Caki2 (cell line): ENCODE measurements around the gene RUNDC3A. TPM values are rescaled to one million over a fixed set of nuclear protein-coding genes. Genes with fewer than 3 reads are reported as not detected.
A peak's percentile ranks its signal among the peaks of the same experiment; 100 is the strongest.
"Not testable (repeated sequence)": the region's sequence is repeated elsewhere in the genome, so short reads cannot be mapped to it uniquely, and the experiment has no call there.

Source experiments
- DNase-seq: peaks from one replicate; pipeline ENCODE4 v3.0.0-alpha.2; 2015; ENCODE audit warnings: low read depth
- in situ Hi-C: cut with HindIII; loops from 2 replicates; pipeline ENCODE4 v1.10.0; 2016; ENCODE audit warnings: low sequenced_read_pairs, low pct_unique_long_range_greater_than_20kb, mixed read lengths
- total RNA-seq: library from RNA; depleted of rRNA; stranded (reverse); fragments of >200 nt; shearing (Covaris generic); gene quantifications from 2 replicates; pipeline ENCODE4 v1.2.3, GENCODE V29; 2014; ENCODE audit warnings: low replicate concordance

RUNDC3A gene
- total RNA-seq, 1 experiment from 2014 or later = 2.2 TPM

DNA sequence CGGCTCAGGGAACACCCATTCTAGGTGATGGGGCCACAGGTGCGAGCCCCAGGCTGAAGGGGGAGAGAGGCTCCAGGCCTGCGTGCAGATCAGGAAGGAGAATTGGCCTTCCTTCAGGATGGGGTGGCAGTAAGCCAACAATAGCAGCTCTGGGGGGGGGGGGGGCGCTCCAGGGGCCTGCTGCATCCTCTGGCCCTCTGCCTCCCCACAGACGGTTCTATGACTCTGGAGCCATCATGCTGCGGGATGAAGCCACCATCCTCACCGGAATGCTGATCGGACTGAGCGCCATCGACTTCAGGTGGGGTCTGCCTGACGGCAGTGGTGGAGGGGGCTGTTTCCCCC lies 6.1 kb downstream of the RUNDC3A start:
- in situ Hi-C loops = no loop called here
- no peak for DNase-seq

DNA sequence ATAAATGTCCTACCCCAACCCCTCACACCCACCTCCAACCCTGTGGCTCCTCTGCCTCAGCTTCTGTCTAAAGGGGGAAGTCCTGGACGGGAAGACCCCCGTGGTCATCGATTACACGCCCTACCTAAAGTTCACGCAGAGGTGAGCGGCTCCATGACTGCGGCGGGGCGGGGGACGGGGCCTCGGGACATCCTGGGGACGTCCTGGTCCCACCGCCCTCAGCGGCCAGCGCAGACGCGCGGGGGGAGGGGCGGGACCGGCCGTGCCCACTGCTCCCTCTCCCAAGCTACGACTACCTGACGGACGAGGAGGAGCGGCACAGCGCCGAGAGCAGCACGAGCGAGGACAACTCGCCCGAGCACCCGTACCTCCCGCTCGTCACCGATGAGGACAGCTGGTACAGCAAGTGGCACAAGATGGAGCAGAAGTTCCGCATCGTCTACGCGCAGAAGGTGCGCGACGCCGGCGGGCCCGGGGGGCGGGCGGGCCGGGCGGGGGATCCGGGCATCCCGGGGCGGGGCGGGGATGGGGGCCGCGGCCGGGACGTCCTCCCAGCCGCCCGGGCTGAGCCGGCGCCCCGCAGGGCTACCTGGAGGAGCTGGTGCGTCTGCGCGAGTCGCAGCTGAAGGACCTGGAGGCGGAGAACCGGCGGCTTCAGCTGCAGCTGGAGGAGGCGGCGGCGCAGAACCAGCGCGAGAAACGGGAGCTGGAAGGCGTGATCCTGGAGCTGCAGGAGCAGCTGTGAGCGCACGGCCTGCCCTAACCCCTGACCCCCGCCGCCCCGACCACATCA lies 6.7 kb downstream of the RUNDC3A start:
- DNase-seq = peak; percentile 50
- in situ Hi-C loops = no loop called here

DNA sequence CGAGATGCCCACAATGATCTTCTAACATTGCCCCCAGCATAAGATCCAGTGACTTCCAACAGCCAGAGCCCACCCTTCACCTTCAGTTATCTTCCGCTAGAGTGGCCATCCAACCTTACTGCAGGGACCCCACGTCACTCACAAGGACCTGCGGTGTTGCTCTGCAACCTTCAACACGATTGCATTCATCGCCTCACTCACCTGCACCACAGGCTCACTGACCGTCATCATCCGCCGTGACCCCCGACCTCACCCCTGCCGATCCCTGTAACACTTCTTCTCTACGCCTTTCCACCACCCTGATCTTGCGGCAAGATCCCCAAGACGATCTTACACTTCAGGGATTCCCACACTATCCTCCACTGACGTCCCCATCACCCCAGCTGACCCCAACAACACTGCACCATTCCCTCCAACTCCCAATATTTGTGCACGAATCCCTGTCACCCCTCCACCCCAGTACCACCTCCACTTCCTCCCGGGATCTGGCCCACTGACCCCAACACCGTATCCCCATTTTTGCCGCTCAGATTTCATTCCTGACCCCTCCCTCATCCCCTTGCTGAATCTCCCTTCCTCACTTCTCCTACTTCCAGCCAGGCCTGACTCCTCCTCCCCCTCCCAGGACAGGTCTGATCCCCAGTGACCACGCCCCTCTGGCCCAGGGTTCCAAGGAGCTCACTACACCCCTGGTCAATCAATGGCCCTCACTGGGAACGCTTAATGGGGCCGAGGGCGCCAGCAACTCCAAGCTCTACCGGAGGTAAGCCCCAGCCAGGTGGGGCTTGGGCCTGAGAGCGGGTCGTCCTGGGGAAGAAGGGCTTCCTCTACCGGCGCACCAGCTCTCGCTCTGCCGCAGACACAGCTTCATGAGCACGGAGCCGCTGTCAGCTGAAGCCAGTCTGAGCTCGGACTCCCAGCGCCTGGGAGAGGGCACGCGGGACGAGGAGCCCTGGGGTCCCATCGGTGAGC lies 7.6 kb downstream of the RUNDC3A start:
- DNase-seq = no peak
- in situ Hi-C loops = no loop called here

DNA sequence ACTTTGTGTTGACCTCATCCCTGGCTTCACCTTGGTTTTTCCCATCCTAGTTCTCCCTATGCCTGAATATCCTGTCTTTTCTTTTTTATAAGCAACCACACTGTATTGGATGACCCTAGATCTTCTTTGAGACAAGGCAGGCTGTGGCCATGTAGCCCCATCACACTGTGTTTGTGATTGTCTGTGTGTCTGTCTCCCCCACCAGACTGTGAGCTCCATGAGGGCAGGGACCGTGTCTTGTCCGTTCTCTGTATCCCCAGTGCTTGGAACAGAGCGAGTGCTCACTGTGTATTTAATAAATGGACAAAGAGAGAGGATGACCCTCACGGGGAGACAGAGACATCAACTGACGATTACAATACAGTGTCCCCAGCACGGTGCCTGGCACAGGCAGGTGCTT lies 9.1 kb downstream of the RUNDC3A start:
- DNase-seq = no peak
- in situ Hi-C loops = no loop called here

DNA sequence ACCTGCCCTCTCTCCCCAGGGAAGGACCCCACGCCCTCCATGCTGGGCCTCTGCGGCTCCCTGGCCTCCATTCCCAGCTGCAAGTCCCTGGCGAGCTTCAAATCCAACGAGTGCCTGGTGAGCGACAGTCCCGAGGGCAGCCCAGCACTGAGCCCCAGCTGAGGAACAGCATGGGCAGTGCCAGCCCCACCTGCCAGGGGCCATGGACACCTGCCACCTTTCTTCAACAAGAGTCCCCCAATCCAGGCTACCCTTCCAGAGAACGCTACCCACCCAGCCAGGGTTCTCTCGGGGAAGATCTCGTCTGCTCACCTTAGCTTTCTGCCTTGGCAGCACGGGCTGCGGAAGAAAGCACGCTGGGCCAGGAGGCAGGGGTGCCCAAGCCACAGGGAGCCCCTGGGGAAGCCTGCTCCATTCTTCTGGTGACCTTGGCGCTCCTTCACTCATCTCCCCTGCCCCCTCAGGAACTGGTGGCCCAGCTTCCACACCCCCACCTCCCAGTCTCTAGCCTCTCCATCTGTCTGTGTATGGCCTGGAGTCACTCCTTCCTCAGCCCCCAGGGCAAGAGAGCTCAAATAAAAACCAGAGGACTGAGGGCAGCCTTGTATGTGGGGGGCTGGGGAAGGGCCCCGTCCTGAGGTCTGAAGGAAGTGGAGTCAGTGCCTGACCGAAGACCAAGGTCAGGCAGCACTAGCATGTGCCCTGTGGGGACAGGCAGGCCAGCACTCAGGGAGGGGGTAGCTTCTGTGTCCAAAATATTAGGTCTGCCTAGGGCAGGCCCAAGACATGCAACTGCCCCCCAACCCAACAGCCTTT lies 9.9 kb downstream of the RUNDC3A start:
- in situ Hi-C loops = no loop called here
- DNase-seq = no peak

DNA sequence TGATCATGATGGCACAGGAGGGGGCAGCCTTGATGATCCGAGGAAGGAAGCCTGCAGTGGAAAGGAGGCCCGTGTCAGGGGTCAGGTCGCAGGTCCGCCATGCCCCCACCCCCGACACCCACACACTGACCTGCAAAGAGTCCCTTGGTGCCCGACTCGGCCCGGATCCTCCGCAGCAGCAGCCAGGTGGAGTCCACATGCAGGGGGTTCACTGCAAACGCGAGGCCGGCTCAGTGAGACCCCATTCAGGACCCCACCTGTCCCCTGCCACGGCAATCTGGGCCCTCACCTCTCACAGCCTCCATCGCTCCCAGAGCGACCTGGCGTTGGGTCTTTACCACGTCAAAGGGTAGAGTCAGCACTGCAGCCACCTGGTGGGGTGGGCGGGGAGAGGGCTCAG lies 11.7 kb downstream of the RUNDC3A start:
- in situ Hi-C loops = no loop called here
- no peak for DNase-seq

DNA sequence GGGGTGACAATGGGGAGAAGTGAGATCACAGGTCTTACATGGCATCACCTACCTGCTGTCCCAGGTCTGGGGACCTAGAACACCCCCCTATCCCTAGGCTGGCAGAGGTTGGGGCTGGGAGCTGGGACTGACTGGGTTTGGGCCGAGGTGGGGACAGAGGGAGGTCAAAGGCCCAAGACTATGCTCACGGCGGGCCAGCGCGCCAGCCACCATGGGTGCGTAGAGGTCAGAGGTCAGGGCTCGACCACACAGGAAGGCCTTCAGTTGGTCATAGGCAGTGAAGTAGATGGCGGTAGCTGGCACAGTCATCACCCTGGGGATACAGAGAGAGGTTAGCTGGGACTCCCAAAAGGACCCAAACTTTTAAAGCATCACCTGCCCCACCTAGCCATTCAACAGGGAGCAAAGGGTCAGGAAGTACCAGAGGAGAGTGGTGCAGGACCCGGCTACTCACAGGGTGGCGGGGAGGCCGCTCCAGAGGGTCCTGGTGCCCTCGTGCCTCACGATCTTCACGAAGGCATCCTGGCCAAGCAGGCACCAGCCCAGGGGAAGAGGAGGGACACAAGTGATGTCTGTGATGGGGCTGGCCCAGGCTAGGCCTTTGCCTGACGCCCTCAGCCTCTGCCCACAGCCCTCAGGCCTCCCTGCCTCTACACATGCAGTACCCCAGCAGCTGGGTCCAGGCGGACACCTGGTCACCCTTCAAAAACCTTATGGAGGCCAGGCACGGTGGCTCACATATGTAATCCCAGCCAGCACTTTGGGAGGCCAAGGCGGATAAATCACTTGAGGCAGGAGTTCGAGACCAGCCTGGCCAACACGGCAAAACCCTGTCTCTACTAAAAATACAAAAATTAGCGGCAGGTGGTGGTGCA lies 13.1 kb downstream of the RUNDC3A start:
- in situ Hi-C loops = no loop called here
- no peak for DNase-seq

DNA sequence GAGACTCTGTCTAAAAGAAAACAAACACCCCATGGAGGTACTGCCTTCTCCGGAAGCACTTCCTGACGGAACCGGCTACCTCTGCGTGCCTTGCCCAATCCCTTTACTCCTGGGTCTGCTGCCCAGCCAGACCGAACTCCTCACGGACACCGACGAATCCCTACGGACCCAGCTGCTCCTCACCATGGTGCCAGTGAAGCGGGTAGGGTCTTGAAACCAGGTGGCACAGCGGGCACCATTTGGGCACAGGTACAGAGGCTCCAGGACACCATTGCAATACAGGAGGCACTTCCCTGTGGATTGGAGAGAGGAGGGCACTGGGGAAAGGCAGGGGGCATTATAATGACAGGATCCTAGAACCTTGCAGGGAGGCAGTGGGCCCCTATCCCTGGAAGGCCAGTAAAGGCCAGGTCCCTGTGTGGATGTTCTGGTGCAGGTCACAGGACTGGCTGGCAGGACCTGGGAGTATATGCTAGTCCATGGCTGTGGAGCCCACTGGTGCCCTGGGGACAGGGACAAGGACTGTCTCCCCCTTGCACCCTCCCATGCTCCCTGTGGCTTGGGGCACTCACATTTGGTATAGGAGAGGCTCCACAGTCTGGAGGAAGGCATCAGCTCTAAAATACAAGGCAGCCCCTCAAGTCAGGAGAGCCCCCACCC lies 14.0 kb downstream of the RUNDC3A start:
- DNase-seq = no peak
- in situ Hi-C loops = no loop called here

DNA sequence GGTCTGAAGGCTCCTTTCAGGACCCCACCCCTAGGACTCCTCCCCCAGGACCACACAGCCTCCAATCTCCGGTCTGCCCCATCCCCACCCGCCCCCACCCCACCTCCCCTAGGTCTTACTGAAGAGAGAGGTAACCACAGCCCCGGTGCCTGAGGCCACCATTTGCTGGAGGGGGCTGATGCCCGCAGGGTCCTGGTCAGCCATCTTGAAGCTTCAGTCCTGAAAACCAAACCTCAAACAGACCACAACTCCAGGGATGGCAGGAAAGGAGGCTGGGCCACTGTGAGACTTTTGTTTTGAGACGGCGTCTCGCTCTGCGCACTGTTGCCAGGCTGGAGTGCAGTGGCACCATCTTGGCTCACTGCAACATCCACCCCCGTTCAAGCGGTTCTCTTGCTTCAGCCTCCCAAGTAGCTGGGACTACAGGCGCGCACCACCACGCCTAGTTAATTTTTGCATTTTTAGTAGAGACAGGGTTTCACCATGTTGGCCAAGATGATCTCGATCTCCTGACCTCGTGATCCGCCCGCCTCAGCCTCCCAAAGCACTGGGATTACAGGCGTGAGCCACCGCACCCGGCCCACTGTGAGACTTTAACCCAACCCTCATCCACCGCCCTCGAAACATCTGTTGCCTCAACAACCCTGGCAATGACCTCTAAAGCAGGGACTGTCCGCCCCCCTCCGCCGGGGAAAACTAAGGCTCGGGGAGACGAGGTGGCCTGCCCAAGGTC lies 15.1 kb downstream of the RUNDC3A start:
- DNase-seq = no peak
- in situ Hi-C loops = no loop called here

DNA sequence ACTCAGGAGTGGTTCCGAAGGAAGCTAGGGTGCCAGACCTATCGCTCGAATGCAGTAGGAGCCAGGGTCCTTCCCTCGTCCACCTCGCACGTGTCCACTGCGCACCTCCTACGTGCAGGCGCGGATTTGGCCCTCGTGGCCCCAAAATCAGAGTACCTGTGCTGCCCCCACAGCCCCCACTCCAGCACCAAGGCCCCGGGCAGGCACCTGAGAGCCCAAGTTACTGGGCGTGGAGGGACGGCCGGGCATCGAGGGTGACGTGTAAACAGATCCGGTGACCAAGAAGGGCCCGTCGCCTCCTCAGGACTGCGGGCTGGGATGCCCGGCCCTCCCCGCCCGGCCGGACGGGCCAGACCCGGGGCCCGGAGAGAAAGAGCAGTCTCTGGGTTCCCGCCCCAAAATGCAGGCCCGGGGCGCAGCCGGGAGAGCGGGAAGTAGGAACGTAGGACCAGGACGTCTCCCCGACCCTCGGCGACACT lies 15.7 kb downstream of the RUNDC3A start:
- in situ Hi-C loops = no loop called here
- no peak for DNase-seq

DNA sequence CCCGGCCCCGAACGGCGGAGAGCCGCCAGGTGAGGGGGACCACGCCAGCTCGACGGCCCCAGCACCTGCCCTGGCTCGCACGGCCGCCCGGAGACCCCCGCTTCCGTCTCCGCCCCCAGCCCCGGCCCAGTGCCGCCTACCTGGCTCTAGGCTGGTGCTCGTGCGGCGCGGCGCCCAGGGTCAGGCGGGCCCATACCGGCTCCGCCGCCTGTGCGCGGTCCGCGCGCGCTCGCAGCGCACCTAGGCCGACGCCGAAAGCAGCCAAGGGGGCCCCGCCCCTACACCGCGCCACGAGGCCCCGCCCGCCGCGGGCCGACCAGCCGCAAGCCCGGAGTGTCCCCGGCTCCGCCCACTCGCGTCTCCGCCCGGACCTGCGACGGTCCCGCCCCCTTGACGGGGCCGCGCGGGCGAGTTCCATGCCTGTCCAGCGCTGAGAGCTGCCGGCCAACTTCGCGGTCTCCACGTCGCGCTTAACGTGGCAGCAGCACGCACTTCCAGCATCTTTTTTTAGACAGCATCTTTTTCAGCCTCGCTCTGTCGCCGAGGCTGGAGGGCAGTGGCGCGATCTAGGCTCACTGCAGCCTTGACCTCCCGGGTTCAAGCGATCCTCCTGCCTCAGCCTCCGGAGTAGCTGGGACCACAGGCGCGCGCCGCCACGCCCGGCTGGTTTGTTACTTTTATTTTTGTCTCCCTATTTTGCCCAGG lies 16.3 kb downstream of the RUNDC3A start, which contains the start of gene SLC25A39:
Gene SLC25A39, minus strand, starts transcription at position 253 of the 705 bp plus-strand sequence. CDS start 1,261 bp downstream, outside the sequence.
- in situ Hi-C loops = no loop called here
- peak; percentile 92 for DNase-seq

DNA sequence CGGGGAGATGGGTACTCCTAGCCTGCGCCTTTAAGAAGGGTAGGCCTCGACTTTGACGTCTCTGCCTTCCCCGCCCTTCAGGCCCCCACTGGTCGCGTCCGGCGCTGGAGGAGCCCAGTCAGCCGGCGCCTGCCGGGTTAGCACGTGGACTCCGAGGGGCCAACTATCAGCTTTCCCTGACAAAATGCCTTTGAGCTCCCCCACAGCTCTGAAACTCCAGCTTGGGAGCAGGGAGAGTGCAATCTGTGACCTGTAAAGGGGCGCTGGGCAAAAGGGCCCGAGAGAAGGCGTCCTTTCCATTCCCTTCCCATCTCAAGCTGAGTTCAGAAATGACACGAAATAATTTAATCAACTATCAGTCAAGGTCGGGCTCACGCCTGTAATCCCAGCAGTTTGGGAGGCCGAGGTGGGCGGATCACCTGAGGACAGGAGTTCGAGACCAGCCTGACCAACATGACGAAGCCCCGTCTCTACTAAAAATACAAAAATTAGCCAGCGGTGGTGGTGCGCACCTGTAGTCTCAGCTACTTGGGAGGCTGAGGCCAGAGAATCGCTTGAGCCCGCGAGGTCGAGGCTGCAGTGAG lies 18.6 kb downstream of the RUNDC3A start:
- in situ Hi-C loops = no loop called here
- DNase-seq = peak; percentile 94

DNA sequence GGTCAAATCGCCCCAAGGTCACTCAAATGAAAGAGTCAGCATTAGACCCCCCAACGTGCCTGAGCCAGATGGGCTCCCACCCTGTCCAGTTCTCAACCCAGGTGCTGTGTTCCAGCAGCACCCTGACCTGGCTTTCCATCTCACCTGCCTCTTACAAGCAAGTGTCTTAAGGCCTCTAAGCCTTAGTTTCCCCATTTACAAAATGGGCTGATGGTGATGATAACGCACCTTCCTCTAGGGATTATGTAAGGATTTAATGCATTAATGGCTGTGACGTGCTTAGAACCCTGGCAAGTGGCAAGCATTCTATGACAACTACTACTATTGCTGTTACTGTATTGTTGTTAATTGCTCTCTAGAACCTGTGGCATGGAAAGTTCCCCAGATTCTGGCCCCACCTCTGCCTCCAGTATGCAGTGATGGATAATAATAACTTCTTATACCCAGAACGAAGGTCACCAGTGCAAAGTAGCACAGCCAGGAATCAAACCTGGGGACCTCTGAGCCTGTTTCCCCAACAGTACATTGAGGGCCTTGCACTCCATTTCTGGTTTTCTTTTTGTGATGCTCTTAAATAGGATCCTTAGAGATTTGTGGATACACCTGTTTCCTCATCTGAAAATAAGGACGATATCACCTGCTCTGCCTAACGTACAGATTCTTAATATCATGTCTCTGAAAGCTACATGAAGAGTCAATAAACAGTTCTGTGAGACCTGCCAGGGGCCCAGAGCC lies 19.5 kb downstream of the RUNDC3A start:
- DNase-seq = no peak
- in situ Hi-C loops = no loop called here

DNA sequence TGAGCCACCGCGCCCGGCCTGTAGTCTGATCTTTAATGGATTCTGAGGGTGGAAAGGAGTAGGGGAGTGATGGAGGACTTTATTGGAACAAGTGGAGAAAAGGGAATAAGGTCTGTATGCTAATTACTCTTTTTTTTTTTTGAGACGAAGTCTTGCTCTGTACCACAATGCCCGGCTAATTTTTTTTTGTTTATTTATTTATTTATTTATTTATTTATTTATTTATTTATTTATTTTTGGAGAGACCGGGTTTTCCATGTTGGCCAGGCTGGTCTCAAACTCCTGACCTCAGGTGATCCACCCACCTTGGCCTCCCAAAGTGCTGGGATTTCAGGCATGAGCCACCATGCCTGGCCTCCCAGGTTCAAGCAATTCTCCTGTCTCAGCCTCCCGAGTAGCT lies 21.1 kb downstream of the RUNDC3A start:
- DNase-seq = not testable (repeated sequence)

DNA sequence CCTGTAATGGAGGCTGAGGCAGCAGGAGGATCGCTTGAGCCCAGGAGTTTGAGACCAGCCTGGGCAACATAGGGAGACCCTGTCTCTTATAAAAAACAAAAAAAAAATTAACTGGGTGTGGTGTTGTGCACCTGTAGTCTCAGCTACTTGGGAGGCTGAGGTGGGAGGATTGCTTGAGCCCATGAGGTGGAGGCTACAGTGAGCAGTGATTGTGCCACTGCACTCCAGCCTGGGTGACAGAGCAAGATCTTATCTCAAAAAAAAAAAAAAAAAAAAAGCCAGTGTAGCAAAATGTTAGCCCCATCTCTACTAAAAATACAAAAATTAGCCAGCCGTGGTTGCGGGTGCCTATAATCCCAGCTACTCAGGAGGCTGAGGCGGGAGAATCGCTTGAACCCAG lies 21.9 kb downstream of the RUNDC3A start:
- DNase-seq, in situ Hi-C loops: not testable (repeated sequence)

More for the DNA sequence above, 21.1 kb downstream of the RUNDC3A start:
- in situ Hi-C loops = not testable (repeated sequence)
